ENCODE measurements around the gene EXPH5.

Gene EXPH5

GRCh38 chr11:108556019-108556418 is 37.5 kb downstream of the EXPH5 start:
- no peaks in the 10 kb centered on the region for H3K4me1 ChIP-seq (ENCODE audit: insufficient read depth, low read length)
- no peak overlapping the region for H3K9ac ChIP-seq (ENCODE audit: low read depth, low read length)
- TF ChIP-seq EZH2 (IDR thresholded peaks at IDR 0.05; ENCODE audit: borderline replicate concordance, low read depth, low read length, severe bottlenecking) = no peak
- TF ChIP-seq, protein P1, sequence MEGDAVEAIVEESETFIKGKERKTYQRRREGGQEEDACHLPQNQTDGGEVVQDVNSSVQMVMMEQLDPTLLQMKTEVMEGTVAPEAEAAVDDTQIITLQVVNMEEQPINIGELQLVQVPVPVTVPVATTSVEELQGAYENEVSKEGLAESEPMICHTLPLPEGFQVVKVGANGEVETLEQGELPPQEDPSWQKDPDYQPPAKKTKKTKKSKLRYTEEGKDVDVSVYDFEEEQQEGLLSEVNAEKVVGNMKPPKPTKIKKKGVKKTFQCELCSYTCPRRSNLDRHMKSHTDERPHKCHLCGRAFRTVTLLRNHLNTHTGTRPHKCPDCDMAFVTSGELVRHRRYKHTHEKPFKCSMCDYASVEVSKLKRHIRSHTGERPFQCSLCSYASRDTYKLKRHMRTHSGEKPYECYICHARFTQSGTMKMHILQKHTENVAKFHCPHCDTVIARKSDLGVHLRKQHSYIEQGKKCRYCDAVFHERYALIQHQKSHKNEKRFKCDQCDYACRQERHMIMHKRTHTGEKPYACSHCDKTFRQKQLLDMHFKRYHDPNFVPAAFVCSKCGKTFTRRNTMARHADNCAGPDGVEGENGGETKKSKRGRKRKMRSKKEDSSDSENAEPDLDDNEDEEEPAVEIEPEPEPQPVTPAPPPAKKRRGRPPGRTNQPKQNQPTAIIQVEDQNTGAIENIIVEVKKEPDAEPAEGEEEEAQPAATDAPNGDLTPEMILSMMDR (IDR thresholded peaks at IDR 0.05; ENCODE audit: borderline replicate concordance, extremely low read depth, low read length, poor library complexity, severe bottlenecking) = no peak
- no peaks in the 10 kb centered on the region for H3K36me3 ChIP-seq (ENCODE audit: insufficient read depth, low read length)
- H3K79me2 ChIP-seq (ENCODE audit: insufficient read depth, low read length) = no peaks in the 10 kb centered on the region
- H3K27me3 ChIP-seq (ENCODE audit: insufficient read depth, low read length, poor library complexity) = no peaks in the 10 kb centered on the region
- DNase-seq = no peak
- no peaks in the 10 kb centered on the region for H4K20me1 ChIP-seq (ENCODE audit: insufficient read depth, low read length)
- H3K4me2 ChIP-seq (ENCODE audit: insufficient read depth, low read length) = no peak overlapping the region
- no peak overlapping the region for H2AFZ ChIP-seq (ENCODE audit: low read depth, low read length)
- no peak overlapping the region for H3K27ac ChIP-seq (ENCODE audit: low read length)
- H3K4me3 ChIP-seq (ENCODE audit: low read depth in 1 of 2, low read length in 2 of 2) = no peak overlapping the region
- H3K9me3 ChIP-seq (ENCODE audit: insufficient read depth, low read length, severe bottlenecking) = no peaks in the 10 kb centered on the region
- ATAC-seq (ENCODE audit: insufficient read depth, low read depth) = no peak

DNA sequence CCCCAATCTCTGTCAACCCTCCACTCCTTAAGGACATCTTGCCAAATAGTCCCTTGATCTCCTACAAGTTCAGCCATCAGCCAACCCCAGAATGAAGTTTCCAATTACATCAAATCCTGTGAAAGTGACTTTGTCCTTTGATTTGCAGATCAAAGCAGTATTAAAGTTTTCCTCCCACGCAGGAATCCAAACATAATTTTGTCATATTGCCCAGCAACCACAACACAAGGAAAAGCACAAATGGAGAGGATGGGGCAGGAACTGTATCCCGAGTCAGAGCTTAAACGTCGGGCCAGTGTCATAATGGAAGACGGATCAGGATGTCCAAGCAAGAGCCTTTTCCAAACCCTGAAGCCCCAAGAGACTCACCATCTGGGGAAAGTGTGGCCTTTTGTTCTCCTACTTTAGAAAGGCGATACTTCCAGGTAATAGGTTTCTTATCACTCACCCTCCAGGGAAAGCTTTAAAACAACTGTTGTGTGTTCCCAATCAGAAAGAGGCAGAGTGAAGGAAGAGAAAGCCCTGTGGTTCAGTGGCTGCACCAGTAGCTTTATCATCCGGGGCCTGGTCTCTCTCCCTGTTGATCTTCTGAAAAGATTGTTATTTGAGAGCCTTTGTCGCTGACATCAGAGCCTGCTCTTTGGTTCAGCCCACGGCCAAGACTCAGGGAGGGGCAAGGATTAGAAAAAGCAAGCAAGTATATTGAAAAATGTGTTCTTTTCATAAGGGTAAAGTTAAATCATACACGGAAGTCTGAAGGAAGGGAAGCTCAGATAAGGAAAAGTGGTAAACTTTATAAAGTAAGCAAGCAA is 41.7 kb downstream of the EXPH5 start:
- Histone ChIP-seq H3K4me1 (ENCODE audit: insufficient read depth, low read length) (no peaks in the 10 kb centered on the region), H3K4me3 (ENCODE audit: low read depth in 1 of 2, low read length in 2 of 2) (no peak overlapping the region), H3K79me2 (ENCODE audit: insufficient read depth, low read length) (no peaks in the 10 kb centered on the region), H3K9ac (ENCODE audit: low read depth, low read length) (no peak overlapping the region), H2AFZ (ENCODE audit: low read depth, low read length) (no peak overlapping the region), H3K36me3 (ENCODE audit: insufficient read depth, low read length) (no peaks in the 10 kb centered on the region), H3K4me2 (ENCODE audit: insufficient read depth, low read length) (no peak overlapping the region), H4K20me1 (ENCODE audit: insufficient read depth, low read length) (no peaks in the 10 kb centered on the region), H3K27ac (ENCODE audit: low read length) (no peak overlapping the region), H3K27me3 (ENCODE audit: insufficient read depth, low read length, poor library complexity) (no peaks in the 10 kb centered on the region), H3K9me3 (ENCODE audit: insufficient read depth, low read length, severe bottlenecking) (no peaks in the 10 kb centered on the region)
- TF ChIP-seq EZH2 (IDR thresholded peaks at IDR 0.05; ENCODE audit: borderline replicate concordance, low read depth, low read length, severe bottlenecking) = no peak
- TF ChIP-seq, protein P1 (IDR thresholded peaks at IDR 0.05; ENCODE audit: borderline replicate concordance, extremely low read depth, low read length, poor library complexity, severe bottlenecking) = no peak
- ATAC-seq (ENCODE audit: insufficient read depth, low read depth) = no peak
- DNase-seq = no peak

DNA sequence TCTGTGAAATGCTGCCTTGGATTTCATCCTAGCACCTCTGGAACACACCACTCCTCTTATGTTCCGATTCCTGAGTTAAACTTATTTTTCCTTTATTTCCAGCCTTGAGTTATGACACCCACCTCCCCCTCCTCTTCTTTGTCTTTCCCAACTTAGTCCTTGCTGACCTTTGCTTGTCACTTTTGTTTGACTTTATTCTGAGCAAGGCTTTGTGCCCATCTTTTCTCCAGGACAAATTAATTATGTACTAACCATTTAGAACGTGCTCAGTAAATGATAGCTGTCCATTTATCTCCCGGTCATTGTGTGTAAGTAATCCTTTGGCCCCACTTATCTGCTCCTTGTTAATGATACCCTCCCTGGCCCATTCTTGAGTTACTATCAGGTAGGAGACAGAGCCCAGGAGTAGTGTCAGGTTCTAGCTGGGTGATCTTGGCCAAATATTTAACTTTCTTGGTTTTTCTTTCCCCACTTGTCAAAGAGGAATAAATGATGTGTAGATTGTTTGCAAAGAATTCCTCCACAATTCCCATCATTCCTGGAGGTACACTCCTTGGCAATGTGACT is 44.2 kb downstream of the EXPH5 start:
- ATAC-seq (ENCODE audit: insufficient read depth, low read depth) (no peak), DNase-seq (no peak)
- H3K36me3 ChIP-seq (ENCODE audit: insufficient read depth, low read length) = no peaks in the 10 kb centered on the region
- no peak for TF ChIP-seq EZH2 (IDR thresholded peaks at IDR 0.05; ENCODE audit: borderline replicate concordance, low read depth, low read length, severe bottlenecking)
- TF ChIP-seq, protein P1 (IDR thresholded peaks at IDR 0.05; ENCODE audit: borderline replicate concordance, extremely low read depth, low read length, poor library complexity, severe bottlenecking) = no peak
- peaks cover 2% of the 10 kb centered on the region for H3K27me3 ChIP-seq (ENCODE audit: insufficient read depth, low read length, poor library complexity)
- H3K9ac ChIP-seq (ENCODE audit: low read depth, low read length) = no peak overlapping the region
- no peaks in the 10 kb centered on the region for H4K20me1 ChIP-seq (ENCODE audit: insufficient read depth, low read length)
- H3K4me1 ChIP-seq (ENCODE audit: insufficient read depth, low read length) = no peaks in the 10 kb centered on the region
- H3K27ac ChIP-seq (ENCODE audit: low read length) = no peak overlapping the region
- H3K4me2 ChIP-seq (ENCODE audit: insufficient read depth, low read length) = no peak overlapping the region
- H3K4me3 ChIP-seq (ENCODE audit: low read depth in 1 of 2, low read length in 2 of 2) = no peak overlapping the region
- H2AFZ ChIP-seq (ENCODE audit: low read depth, low read length) = no peak overlapping the region
- no peaks in the 10 kb centered on the region for H3K79me2 ChIP-seq (ENCODE audit: insufficient read depth, low read length)
- no peaks in the 10 kb centered on the region for H3K9me3 ChIP-seq (ENCODE audit: insufficient read depth, low read length, severe bottlenecking)
